NCI-H526 (cell line): Measurements from ENCODE around the gene SLCO1C1.
"Not testable (repeated sequence)": the region's sequence is repeated elsewhere in the genome, so short reads cannot be mapped to it uniquely, and the experiment has no call there.

Experiments used
- DNase-seq, 2 experiments: peaks; one replicate each; lab custom pipeline; 2025; lab: John Stamatoyannopoulos, UW

The SLCO1C1 gene, protein sequence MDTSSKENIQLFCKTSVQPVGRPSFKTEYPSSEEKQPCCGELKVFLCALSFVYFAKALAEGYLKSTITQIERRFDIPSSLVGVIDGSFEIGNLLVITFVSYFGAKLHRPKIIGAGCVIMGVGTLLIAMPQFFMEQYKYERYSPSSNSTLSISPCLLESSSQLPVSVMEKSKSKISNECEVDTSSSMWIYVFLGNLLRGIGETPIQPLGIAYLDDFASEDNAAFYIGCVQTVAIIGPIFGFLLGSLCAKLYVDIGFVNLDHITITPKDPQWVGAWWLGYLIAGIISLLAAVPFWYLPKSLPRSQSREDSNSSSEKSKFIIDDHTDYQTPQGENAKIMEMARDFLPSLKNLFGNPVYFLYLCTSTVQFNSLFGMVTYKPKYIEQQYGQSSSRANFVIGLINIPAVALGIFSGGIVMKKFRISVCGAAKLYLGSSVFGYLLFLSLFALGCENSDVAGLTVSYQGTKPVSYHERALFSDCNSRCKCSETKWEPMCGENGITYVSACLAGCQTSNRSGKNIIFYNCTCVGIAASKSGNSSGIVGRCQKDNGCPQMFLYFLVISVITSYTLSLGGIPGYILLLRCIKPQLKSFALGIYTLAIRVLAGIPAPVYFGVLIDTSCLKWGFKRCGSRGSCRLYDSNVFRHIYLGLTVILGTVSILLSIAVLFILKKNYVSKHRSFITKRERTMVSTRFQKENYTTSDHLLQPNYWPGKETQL

DNA sequence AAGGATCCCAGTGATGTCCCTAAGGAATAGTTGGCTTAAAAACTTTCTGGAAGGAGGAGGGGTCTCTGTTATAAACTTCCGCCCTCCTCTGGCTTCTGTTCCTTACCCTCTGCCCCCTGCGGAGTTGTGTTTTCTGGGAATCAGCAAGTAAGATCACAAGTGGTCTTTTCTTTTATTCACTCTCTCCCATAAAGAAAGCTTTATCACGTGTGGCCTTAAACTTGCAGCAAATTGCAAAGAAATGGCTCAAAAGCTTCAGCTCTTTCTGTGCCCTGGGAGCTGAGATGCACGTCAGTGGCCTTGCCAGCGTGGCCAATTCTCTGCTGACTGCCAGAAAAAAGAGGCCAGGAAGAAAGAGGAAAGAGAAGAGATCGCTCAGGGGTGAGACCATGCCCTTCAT lies at the start of gene SLCO1C1:
Gene SLCO1C1 (plus strand): TSS at position 101 of the 400 bp plus-strand sequence. CDS start 4,245 bp downstream, outside the sequence.
- no peak for DNase-seq

DNA sequence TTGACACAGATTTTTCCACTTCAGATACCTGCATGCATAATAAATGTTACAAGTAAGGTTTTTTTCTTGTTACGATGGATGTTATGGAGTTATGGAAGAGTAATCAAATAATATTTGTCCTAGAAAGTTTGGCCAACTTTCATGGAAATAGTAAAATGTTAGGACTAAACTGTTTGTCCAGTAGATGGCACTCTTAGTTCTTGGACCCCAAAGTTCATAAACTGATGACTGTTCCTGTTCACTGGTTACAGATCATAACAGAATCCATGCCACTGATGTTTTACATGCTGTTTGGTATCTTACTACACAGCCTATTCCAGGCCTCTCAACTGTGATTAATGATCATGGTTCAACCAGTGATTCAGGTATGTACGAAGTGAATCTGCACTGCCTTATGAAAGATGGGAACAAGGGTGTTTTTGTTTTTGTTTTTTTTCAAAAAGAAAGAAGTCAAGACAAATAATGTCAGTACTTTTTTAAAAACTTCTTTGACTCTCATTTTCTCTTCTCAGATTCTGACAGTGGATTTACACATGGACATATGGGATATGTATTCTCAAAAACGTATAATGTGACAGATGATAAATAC lies 48.8 kb upstream of the SLCO1C1 start:
- DNase-seq: peak; percentile 37 to 62

DNA sequence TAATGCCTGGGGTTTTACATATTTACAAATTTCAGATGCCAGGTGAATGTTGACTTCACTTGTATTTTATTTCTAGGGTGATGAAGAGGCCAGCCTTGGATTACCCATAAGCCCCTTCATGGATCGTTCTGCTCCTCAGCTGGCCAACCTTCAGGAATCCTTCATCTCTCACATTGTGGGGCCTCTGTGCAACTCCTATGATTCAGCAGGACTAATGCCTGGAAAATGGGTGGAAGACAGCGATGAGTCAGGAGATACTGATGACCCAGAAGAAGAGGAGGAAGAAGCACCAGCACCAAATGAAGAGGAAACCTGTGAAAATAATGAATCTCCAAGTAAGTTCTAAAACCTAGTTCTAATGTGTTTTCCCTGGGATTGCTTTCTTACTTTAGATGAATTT lies 41.3 kb upstream of the SLCO1C1 start:
- no peak for DNase-seq

DNA sequence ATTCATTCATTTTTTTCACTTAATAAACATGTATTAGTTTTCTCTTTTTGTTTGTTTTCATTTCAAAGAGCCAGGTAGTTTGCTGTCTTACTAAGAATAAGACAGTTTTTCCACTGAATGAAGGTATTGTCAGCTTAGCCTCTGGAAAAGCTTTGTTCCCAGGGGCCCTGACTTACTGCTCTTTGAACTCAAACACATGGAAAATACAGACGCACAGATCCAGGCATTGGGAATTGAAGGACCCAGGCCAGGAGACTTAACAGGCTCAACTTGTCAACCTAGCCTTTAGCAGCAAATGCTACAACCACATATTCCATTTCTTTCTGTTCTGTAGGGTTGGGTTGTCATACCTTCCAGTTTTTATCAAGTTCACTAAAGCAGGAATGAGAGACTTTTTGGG lies 38.5 kb upstream of the SLCO1C1 start:
- DNase-seq: no peak

DNA sequence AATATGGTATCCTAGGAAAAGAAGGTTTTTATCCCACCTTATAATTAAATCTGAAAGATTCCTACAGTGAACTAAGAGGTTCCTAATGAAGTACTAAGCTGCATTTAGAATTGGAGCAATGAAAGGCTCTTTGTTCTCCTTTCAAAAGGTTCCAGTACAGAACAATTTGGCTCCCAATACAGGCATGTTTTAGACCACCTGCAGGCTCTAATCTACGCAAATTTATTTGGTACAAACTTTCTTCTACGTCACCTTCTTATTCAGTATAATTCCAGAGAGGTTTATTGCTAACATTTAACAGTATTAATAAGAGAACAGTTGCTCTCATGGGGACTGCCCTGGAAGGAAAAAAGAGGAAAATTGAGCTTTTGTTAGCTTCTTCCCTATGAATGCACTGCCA lies 37.6 kb upstream of the SLCO1C1 start:
- no peak for DNase-seq

DNA sequence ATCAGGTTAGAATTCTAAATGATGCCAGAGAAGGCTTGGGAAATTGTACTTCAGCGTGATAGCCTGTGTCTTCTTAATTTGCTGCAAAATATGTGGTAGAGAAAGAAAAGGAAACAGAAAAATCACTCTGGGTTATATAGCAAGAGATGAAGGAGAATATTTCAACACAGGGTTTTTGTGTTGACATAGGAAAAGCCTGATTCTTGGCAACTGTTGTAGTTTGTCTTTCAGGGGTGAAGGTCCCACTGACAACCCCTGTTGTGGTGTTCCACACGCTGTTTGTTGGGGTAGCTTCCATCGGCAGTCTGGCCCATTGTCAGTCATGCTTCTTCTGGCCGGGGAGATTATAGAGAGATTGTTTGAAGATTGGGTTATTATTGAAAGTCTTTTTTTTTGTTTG lies 13.8 kb upstream of the SLCO1C1 start:
- DNase-seq: no peak

DNA sequence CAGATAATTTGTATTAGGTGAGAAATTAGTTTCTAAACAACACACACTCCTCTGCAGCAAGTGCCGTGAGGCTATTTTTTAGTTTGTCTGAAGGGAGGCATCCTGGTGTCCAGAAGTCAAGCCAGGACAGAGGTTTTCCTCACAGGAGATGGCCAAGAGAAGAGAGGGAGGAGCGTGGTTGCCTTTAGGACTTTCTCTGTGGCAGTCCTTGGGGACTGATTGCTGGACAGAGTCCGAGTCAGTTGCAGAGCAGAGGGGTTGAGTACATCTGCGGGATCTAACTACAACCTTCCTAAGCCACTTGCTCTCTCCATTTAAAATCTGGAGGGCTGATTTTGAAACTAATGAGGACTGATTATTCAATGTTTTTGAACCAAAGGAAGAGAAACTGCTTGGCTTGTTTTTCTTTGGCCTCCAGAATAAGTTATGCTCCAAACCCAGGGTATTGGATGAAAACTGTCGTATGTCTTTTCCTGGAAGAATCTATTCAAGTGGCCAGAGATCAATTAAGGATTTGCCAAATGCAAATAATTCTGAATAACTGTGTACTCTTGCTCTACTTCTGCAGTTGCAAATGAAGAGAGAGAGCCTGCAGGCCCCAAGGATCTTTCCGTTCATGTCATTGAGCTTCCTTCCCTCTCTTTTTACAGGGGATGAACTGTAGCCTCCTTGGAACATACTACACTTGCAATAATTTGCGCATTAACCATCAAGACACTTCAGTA lies 1.2 kb downstream of the SLCO1C1 start:
- no peak for DNase-seq

DNA sequence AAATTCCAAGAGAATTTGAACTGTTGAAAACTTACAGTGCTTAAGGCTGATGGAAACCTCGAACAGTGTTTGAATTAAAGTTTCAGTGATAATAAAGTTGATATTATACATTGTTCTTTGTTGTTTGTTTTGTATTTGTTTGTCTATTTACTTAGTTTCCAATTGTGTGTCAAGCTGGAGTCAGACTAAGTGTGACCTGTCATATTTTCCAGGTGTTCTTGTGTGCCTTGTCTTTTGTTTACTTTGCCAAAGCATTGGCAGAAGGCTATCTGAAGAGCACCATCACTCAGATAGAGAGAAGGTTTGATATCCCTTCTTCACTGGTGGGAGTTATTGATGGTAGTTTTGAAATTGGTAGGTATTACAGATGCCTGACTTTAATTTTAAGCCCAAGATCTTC lies 6.0 kb downstream of the SLCO1C1 start:
- DNase-seq: no peak

DNA sequence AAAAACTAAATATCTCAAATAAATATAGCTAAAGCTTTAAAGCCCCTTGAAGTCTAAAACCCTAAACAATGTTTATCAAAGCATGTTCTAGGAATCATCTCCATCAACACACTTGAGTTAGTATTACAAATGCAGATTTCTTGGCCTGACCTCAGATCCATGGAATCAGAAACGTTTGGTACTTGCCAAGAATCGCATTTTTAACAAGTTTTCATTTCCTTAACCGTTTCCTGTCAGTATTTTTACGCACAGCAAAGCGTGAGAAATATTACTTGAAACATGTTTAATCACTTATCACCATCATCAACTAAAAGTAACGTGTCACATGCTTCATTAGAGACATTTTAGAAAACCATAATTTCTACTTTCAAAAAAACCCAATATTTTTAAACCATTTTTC lies 9.7 kb downstream of the SLCO1C1 start:
- DNase-seq: no peak

DNA sequence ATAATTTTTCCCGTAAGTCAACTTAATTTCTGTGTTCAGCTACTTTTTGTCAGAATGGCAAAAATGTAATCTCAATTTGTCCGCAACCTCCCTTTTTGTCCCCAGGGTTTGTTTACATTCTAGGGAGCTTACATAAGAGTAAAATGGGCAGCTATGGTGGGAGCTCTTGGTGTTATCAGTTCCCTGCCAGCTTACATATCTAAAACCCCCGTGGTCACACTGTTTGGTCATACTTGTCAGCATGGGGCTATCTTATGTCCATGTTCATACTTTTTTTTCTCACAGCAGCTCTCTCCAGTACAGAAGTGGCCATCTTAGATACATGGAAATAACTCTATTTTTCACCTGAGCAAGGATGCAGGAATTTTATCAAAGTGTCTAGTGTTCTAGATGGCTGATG lies 16.7 kb downstream of the SLCO1C1 start:
- no peak for DNase-seq

DNA sequence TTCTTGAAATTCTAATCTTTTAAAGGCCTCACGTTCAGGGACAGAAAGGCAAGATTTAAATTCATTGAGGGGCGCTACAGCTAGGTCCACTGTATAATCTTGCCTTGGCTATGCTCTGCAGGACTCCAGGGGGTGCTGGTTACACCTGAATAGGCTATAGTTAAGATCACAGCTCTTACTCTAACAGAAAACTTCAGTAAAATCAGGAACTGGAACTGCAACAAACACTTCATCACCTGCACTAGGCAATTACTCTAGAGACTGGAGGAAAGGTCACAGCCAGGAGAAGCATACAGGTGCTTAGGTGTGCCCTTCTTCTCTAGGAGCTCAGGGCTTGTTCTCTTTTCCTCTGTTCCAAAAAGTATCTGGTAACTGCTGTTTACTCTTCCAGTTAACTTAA lies 20.9 kb downstream of the SLCO1C1 start:
- DNase-seq: no peak

DNA sequence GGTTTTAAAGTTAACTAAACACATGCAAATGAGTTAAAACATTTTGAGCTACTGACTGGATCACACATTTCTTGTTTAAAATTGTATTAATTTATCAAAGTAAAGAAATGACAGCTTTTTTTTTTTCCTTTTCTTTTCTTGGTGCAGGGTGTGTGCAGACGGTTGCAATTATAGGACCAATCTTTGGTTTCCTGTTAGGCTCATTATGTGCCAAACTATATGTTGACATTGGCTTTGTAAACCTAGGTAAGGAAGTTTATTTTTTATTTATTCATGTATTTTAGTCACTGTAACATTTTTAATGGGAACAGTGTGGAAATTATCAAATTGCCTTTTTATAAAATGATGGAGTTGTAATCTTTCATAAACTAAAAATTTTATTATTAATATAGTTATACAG lies 21.9 kb downstream of the SLCO1C1 start:
- DNase-seq: no peak

DNA sequence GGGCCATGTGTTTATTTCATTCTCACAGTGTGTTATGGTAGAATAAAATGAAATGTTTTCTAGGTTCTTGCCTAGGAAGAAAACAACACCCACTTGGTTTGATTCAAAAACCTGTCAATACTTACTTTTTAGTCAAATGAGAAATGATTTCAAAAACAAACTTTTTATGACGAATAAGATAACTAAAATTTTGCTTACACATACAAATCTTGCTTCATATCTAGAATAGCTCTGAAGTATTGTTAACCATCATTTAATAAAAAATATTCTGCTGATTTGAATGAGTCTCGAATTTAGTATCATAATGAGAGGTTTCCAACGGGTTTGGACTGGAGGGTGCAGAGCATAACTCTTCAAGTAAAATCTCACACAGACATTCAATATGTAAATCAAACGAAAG lies 23.2 kb downstream of the SLCO1C1 start:
- no peak for DNase-seq

DNA sequence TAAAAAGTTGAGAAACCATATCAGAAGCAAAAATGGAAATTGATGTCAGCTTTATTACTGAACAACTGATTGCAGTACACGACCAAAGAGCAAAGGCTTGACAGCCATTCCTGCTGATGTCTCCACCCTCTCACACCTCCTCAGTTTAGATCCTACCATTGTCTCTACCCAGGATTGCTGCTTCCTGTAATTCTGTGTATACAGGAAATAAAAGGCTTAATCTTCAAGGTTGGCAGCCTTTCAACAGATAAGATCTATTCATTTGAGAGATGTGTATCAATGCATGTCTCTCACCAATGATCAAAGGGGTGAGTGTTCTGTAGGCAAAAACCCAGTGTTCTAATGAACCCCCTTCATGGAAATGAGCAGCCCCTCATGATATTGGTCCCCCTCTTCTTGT lies 27.0 kb downstream of the SLCO1C1 start:
- DNase-seq: no peak

DNA sequence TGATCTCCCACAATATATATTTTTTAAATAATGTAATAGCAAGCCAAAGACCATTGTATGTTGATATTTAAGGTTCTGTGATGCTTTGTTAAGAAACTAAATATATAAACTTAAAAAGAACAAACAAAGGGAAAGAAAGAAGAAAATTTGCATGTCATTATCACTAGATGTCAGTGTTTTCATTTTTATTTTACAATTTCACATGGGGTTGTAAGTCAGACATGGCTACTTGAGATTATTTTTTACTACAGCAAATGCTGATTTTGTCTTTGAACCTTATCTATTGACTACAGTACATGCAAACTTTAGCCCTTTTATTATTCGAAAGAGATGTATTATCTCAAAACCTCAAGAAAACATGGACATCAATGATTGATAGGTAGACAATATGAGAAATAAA lies 36.1 kb downstream of the SLCO1C1 start:
- no peak for DNase-seq

DNA sequence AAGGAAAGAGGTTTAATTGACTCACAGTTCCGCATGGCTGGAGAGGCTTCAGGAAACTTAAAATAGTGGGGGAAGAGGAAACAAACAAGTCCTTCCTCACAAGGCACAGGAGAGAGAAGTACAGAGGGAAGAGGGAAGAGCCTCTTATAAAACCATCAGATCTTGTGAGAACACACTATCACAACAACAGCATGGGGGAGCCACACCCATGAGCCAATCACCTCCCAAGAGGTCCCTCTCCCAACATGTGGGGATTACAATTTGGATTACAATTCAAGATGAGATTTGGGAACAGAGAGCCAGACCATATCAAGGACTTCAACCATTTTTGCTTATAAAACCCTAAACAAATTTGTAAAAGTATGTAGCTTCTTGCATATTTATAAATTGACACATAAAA lies 45.8 kb downstream of the SLCO1C1 start:
- no peak for DNase-seq

DNA sequence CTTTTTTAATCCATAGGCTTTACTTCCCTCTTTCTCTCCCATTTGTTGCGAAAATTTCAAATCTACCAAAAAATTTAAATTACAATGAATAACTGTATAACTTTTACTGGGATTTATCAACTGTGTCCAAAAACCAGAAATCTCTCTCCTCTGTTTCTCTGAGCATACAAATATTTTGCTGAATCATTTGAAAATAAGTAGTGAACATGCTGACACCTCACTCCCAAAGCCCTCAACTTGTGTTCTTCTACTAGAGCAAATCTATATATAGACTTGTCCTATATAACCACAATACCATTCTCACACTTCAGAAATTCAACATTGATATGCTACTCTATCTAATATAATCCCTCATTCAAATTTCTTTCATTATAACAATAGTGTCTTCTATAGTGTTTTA lies 53.1 kb downstream of the SLCO1C1 start:
- no peak for DNase-seq

DNA sequence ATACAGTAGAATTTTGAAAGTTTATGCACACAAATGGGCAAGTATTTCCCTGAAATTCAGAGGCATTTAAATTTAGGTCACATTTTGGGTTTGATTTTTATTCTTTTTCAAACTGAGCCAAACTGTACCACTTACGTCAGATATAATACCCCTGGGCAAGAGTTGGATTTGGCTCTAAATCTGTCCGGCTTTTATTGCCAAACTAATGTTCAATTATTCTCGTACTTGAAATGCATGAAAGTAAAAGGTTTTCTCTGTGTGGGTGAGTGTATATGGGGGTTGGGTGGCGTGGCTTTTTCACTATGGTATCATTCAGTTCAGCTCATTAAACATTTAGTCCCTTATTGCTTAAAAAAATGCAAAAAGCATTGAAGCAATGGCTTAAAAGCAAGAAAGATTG lies 55.9 kb downstream of the SLCO1C1 start:
- no peak for DNase-seq

DNA sequence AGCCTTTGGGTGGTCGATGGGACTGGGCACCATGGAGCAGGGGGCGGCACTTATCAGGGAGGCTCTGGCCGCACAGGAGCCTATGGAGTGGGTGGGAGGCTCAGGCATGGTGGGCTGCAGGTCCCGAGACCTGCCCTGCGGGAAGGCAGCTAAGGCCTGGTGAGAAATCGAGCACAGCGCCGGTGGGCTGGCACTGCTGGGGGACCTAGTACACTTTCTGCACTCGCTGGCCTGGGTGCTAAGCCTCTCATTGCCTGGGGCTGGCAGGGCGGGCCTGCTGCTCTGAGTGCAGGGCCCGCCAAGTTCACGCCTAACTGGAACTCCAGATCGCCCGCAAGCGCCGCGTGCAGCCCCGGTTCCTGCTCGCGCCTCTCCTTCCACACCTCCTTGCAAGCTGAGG lies 82.3 kb downstream of the SLCO1C1 start:
- DNase-seq: no peak

DNA sequence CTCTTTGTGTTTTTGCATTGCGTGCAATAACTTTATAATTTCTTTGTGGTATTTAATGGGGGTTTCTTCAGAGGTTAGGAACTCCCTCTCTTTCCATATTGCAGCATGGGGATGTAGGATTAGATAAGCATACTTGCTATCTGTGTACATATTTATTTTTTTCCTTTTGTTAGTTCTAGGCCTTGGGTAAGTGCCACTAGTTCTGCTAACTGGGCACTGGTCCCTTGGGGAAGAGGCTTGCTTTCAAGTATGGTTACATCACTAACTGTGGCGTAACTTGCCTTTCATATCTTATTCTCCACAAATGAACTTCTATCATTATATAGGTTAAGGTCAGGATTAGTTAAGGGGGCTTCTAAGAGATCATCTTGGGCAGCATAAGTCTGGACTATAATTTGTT lies 83.8 kb downstream of the SLCO1C1 start:
- DNase-seq: no peak

DNA sequence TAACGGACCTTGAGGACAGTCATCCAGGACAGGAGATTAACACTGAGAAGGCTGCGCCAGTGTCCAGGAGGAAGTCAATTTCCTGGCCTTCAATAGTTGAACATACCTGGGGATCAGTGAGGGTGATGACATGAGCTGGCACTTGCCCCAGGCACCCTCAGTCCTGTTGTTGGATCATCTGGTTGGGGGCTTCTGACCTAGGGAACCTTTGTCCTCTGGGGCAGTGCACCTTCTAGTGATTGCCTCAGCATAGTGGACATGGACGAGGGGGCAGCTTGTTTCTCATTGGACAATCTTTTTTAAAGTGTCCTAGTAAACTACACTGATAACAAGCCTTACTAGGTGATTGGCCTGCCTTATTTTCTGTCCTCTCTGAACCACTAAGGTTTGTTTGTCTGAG lies 84.8 kb downstream of the SLCO1C1 start:
- DNase-seq: not testable (repeated sequence)

DNA sequence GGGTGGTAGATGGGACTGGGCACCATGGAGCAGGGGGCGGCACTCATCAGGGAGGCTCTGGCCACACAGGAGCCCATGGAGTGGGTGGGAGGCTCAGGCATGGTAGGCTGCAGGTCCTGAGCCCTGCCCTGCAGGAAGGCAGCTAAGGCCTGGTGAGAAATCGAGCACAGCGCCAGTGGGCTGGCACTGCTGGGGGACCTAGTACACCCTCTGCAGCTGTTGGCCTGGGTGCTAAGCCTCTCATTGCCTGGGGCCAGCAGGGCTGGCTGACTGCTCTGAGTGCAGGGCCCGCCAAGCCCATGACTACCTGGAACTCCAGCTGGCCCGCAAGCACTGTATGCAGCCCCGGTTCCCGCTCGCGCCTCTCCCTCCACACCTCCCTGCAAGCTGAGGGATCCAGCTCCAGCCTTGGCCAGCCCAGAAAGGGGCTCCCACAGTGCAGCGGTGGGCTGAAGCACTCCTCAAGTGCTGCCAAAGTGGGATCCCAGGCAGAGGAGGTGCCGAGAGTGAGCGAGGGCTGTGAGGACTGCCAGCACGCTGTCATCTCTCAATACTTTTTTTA lies 88.7 kb downstream of the SLCO1C1 start:
- DNase-seq: not testable (repeated sequence)
